H1 (cell line): ENCODE results near the gene DNM2. TPM values are rescaled to one million over a fixed set of nuclear protein-coding genes. Genes with fewer than 3 reads are reported as not detected.

Experiments
- CTCF ChIA-PET: fragments of 300-600 bp; sonication (Branson Sonifier 250); formaldehyde crosslinking; loops from one replicate; lab custom pipeline; 2021; ENCODE audit not compliant: partially characterized antibody; lab: Charles Lee
- POLR2A ChIA-PET: fragments of 300-600 bp; sonication (Branson Sonifier 250); formaldehyde crosslinking; loops from one replicate; lab custom pipeline; 2021; ENCODE audit warnings: inconsistent platforms; ENCODE audit not compliant: partially characterized antibody; lab: Charles Lee
- DNase-seq, 2 experiments: peaks; one replicate each; pipeline versions ENCODE4 v3.0.0 to v3.0.0-alpha.2; 2010 to 2022; ENCODE audit warnings: low spot score in 2 of 2, low read depth in 1 of 2, mixed read lengths in 1 of 2
- FAIRE-seq: peaks from 2 replicates; lab custom pipeline; 2011; peaks lifted over from hg19 to GRCh38; lab: Jason Lieb, UNC
- H2AFZ ChIP-seq: 2 replicates; pipeline ENCODE4 v1.8.1; 2012; ENCODE audit warnings: low read length, inconsistent platforms
- H2AK5ac ChIP-seq: 2 replicates; pipeline ENCODE4 v1.6.1; 2013; ENCODE audit warnings: low read depth, low read length
- H2BK120ac ChIP-seq: replicated peaks from 2 replicates; pipeline ENCODE3; 2013; ENCODE audit warnings: low read depth, low read length, inconsistent platforms
- H2BK12ac ChIP-seq: 2 replicates; pipeline ENCODE4 v1.6.1; 2013; ENCODE audit warnings: low read depth, low read length
- H2BK15ac ChIP-seq: 2 replicates; pipeline ENCODE4 v1.6.1; 2013; ENCODE audit warnings: low read length
- H2BK20ac ChIP-seq: 2 replicates; pipeline ENCODE4 v1.6.1; 2013; ENCODE audit warnings: low read length
- H2BK5ac ChIP-seq: 2 replicates; pipeline ENCODE4 v1.6.1; 2013; ENCODE audit warnings: low read depth, low read length
- H3K14ac ChIP-seq: 2 replicates; pipeline ENCODE4 v1.6.1; 2013; ENCODE audit warnings: inconsistent platforms; ENCODE audit not compliant: insufficient read length
- H3K18ac ChIP-seq: 2 replicates; pipeline ENCODE4 v1.6.1; 2013; ENCODE audit warnings: low read length; ENCODE audit errors: extremely low read depth
- H3K23ac ChIP-seq: 2 replicates; pipeline ENCODE4 v1.6.1; 2013; ENCODE audit warnings: inconsistent platforms; ENCODE audit not compliant: insufficient read length
- H3K23me2 ChIP-seq: 2 replicates; pipeline ENCODE4 v1.6.1; 2013; ENCODE audit warnings: low read depth, low read length
- H3K27ac ChIP-seq: 2 replicates; pipeline ENCODE4 v1.6.1; 2011; ENCODE audit warnings: low read depth, low read length, inconsistent platforms
- H3K27me3 ChIP-seq, 4 experiments: replicated peaks in 1 of 4; 1 replicate in 1 of 4; 2 replicates in 3 of 4; pipeline versions ENCODE4 v1.6.1 to v1.8.1; 2011 to 2013; ENCODE audit warnings: low read length in 3 of 4, mild to moderate bottlenecking in 3 of 4, inconsistent platforms in 2 of 4, mixed read lengths in 2 of 4, moderate library complexity in 1 of 4; ENCODE audit not compliant: control insufficient read depth in 3 of 4, insufficient read depth in 3 of 4; ENCODE audit errors: extremely low read depth in 1 of 4
- H3K36me3 ChIP-seq, 4 experiments: 2 replicates each; pipeline versions ENCODE4 v1.6.1 to v1.8.1; 2011 to 2013; ENCODE audit warnings: mild to moderate bottlenecking in 4 of 4, low read length in 3 of 4, moderate library complexity in 2 of 4, control low read depth in 1 of 4, inconsistent platforms in 1 of 4; ENCODE audit not compliant: insufficient read depth in 4 of 4, control insufficient read depth in 2 of 4
- H3K4ac ChIP-seq: replicated peaks from 2 replicates; pipeline ENCODE3; 2013; ENCODE audit warnings: low read length, low read depth, mixed read lengths, inconsistent platforms; ENCODE audit not compliant: insufficient read length
- H3K4me1 ChIP-seq, 4 experiments: replicated peaks in 1 of 4; 1 replicate in 1 of 4; 2 replicates in 3 of 4; pipeline versions ENCODE4 v1.6.1 to v1.8.1; 2011 to 2013; ENCODE audit warnings: low read length in 3 of 4, inconsistent platforms in 2 of 4, mixed read lengths in 1 of 4; ENCODE audit not compliant: insufficient read depth in 4 of 4, control insufficient read depth in 3 of 4
- H3K4me2 ChIP-seq, 2 experiments: 2 replicates each; pipeline versions ENCODE4 v1.6.1 to v1.8.1; 2011 to 2013; ENCODE audit warnings: low read depth in 2 of 2, low read length in 2 of 2, control low read depth in 1 of 2, inconsistent platforms in 1 of 2, mild to moderate bottlenecking in 1 of 2; ENCODE audit not compliant: insufficient read depth in 1 of 2
- H3K4me3 ChIP-seq, 4 experiments: fragments of 200-600, 300-600 bp in 1 of 4; sonication (generic), shearing (Covaris generic), sonication (Bioruptor Twin) in 1 of 4; 2 replicates each; pipeline versions ENCODE4 v1.5.1 to v1.8.1; 2011 to 2016; ENCODE audit warnings: low read length in 4 of 4, low read depth in 3 of 4, control low read depth in 2 of 4, inconsistent platforms in 2 of 4, mild to moderate bottlenecking in 2 of 4, mixed read lengths in 1 of 4, moderate library complexity in 1 of 4; ENCODE audit not compliant: insufficient read depth in 2 of 4; ENCODE audit errors: extremely low read depth in 1 of 4
- H3K56ac ChIP-seq: replicated peaks from 2 replicates; pipeline ENCODE3; 2013; ENCODE audit warnings: low read depth, mild to moderate bottlenecking, mixed read lengths, low read length, inconsistent platforms; ENCODE audit not compliant: insufficient read length
- H3K79me1 ChIP-seq: 2 replicates; pipeline ENCODE4 v1.6.1; 2013; ENCODE audit warnings: low read depth, low read length, control low read depth
- H3K79me2 ChIP-seq, 2 experiments: 2 replicates each; pipeline versions ENCODE4 v1.6.1 to v1.8.1; 2012 to 2013; ENCODE audit warnings: low read length in 2 of 2, mild to moderate bottlenecking in 2 of 2, inconsistent platforms in 1 of 2; ENCODE audit not compliant: insufficient read depth in 2 of 2, control insufficient read depth in 1 of 2
- H3K9ac ChIP-seq, 4 experiments: replicated peaks in 1 of 4; 1 replicate in 1 of 4; 2 replicates in 3 of 4; pipeline versions ENCODE4 v1.6.1 to v1.8.1; 2011 to 2013; ENCODE audit warnings: low read depth in 3 of 4, low read length in 3 of 4, control low read depth in 2 of 4, mild to moderate bottlenecking in 2 of 4, moderate library complexity in 2 of 4, inconsistent platforms in 1 of 4; ENCODE audit errors: extremely low read depth in 1 of 4
- H3K9me3 ChIP-seq, 2 experiments: 2 replicates each; pipeline versions ENCODE4 v1.6.1 to v1.8.1; 2012 to 2013; ENCODE audit warnings: mild to moderate bottlenecking in 2 of 2, moderate library complexity in 2 of 2, control low read depth in 1 of 2, inconsistent platforms in 1 of 2, low read depth in 1 of 2, low read length in 1 of 2, mixed read lengths in 1 of 2; ENCODE audit not compliant: insufficient read depth in 2 of 2
- H4K20me1 ChIP-seq, 2 experiments: replicated peaks in 1 of 2; 2 replicates each; pipeline versions ENCODE3 to v1.8.1; 2011 to 2013; ENCODE audit warnings: inconsistent platforms in 2 of 2, low read length in 2 of 2, mild to moderate bottlenecking in 1 of 2; ENCODE audit not compliant: insufficient read depth in 2 of 2, control insufficient read depth in 1 of 2
- H4K5ac ChIP-seq: 2 replicates; pipeline ENCODE4 v1.6.1; 2013; ENCODE audit warnings: low read length, low read depth, mixed read lengths, inconsistent platforms; ENCODE audit not compliant: insufficient read length
- H4K8ac ChIP-seq: 2 replicates; pipeline ENCODE4 v1.8.0; 2013; ENCODE audit warnings: mild to moderate bottlenecking, moderate library complexity, low read length, inconsistent platforms; ENCODE audit not compliant: insufficient read depth; ENCODE audit errors: extremely low read depth
- H4K91ac ChIP-seq: replicated peaks from 2 replicates; pipeline ENCODE3; 2013; ENCODE audit warnings: low read length, mixed read lengths, inconsistent platforms; ENCODE audit not compliant: insufficient read length
- EGR1 ChIP-seq: IDR thresholded peaks from 2 replicates; pipeline ENCODE4 v1.6.1; 2011; ENCODE audit warnings: low read depth, low read length, borderline replicate concordance
- FOSL1 ChIP-seq: IDR thresholded peaks from 2 replicates; pipeline ENCODE4 v1.6.1; 2011; ENCODE audit warnings: mild to moderate bottlenecking, low read depth, low read length, moderate library complexity; ENCODE audit not compliant: insufficient read depth
- JUND ChIP-seq: IDR thresholded peaks from 2 replicates; pipeline ENCODE4 v1.6.1; 2011; ENCODE audit warnings: mild to moderate bottlenecking, improper control_type of control experiment, low read length
- KDM1A ChIP-seq: fragments of 200-600, 300-600 bp; sonication (generic); IDR thresholded peaks from 2 replicates; pipeline ENCODE4 v1.7.1; 2016; ENCODE audit warnings: mild to moderate bottlenecking, low read length, borderline replicate concordance
- KDM5A ChIP-seq: fragments of 200-600 bp; IDR thresholded peaks from 2 replicates; pipeline ENCODE4 v1.7.1; 2012; ENCODE audit warnings: mild to moderate bottlenecking, low read length, inconsistent platforms, mixed read lengths
- NRF1 ChIP-seq: IDR thresholded peaks from 2 replicates; pipeline ENCODE4 v1.6.1; 2011; ENCODE audit warnings: mild to moderate bottlenecking, low read depth, low read length, improper control_type of control experiment
- PHF8 ChIP-seq: fragments of 200-600 bp; sonication (generic); conservative IDR thresholded peaks from 2 replicates; pipeline ENCODE4 v1.7.1; 2012; ENCODE audit warnings: low read depth, mild to moderate bottlenecking, inconsistent platforms, low read length, moderate library complexity
- POU5F1 ChIP-seq: IDR thresholded peaks from 2 replicates; pipeline ENCODE4 v1.6.1; 2011; ENCODE audit warnings: low read depth, mild to moderate bottlenecking, low read length, moderate library complexity
- SIX5 ChIP-seq: IDR thresholded peaks from 2 replicates; pipeline ENCODE4 v1.6.1; 2011; ENCODE audit warnings: mild to moderate bottlenecking, low read depth, low read length
- SRF ChIP-seq: IDR thresholded peaks from 2 replicates; pipeline ENCODE4 v1.6.1; 2011; ENCODE audit warnings: mild to moderate bottlenecking, low read depth, low read length, moderate library complexity
- TEAD4 ChIP-seq: IDR thresholded peaks from 2 replicates; pipeline ENCODE4 v1.6.1; 2012; ENCODE audit warnings: low read depth, low read length, inconsistent platforms, mixed read lengths
- WGBS, 2 experiments: shearing (Covaris generic) in 1 of 2; methylation state at CpG; one replicate each; pipeline versions ENCODE4 v1.1.6 to v1.1.7; 2013 to 2015; ENCODE audit warnings: low lambda C conversion rate in 2 of 2, mixed read lengths in 2 of 2, inconsistent platforms in 1 of 2, low coverage in 1 of 2, missing lambda C conversion rate in 1 of 2; ENCODE audit not compliant: insufficient replicate concordance in 2 of 2, insufficient coverage in 1 of 2, insufficient read length in 1 of 2; ENCODE audit errors: extremely low coverage in 1 of 2, missing lambda C conversion rate in 1 of 2; 5-methylcytosine and 5-hydroxymethylcytosine counted together
- polyA plus RNA-seq, 7 experiments: library from polyadenylated mRNA; depleted of rRNA in 3 of 7; stranded (reverse) in 5 of 7; unstranded in 2 of 7; fragments of >200 nt in 5 of 7; fragments of 200-250 nt in 2 of 7; gene quantifications; 1 replicate in 5 of 7; 2 replicates in 1 of 7; 4 replicates in 1 of 7; pipeline versions ENCODE4 v1.2.1 to v1.2.3, GENCODE V29; 2011 to 2013; ENCODE audit warnings: missing spikeins in 2 of 7, mixed read lengths in 2 of 7
- total RNA-seq: library from RNA; stranded (reverse); fragmentation: NEBNext Ultra II Directional; extraction: Animal tissue kit (Norgen Biotek cat#: 25700); gene quantifications from 2 replicates; pipeline ENCODE4 v1.2.1, GENCODE V29; 2021
- TF ChIP-seq, protein P1 (sequence below): IDR thresholded peaks from 2 replicates; pipeline ENCODE4 v1.6.1; 2012; ENCODE audit warnings: inconsistent platforms
- TF ChIP-seq, protein P2 (sequence below): IDR thresholded peaks from 2 replicates; pipeline ENCODE4 v1.6.1; 2011; ENCODE audit warnings: low read length, improper control_type of control experiment

The DNM2 gene
- total and polyA plus RNA-seq, 2 of the 8 experiments (the other 6 are each of a cell fraction or from before 2014, with no cell fraction given): 61.9 to 120 TPM

DNA sequence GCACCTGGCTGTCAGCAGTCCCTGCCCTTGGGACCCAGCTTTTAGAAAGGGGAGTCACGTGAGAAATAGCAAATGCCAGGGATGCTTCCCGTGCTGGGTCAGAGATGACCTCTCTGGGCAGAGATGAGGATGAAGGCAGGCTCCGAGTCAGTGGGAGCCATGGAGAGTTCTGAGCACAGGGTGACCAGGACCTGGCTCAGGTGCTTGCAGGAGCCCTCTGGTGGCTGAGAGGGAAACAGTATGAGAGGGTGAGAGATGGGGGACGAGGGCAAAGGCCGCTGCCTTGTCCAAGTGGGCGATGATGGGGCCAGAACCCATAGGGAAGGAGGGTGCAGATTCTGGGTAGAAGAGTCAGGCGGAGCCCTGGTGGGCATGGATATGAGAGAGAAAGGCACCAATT, 102.3 kb downstream of the DNM2 start:
- Histone ChIP-seq H3K27ac (no peak overlapping the region), H3K9ac (no peak overlapping the region), H3K79me1 (no peaks in the 10 kb centered on the region), H3K9me3 (no peaks in the 10 kb centered on the region), H2BK12ac (no peak overlapping the region), H3K36me3 (peaks cover 14 to 23% (median 21%) of the 10 kb centered on the region in 4 experiments; a peak in 5 of 8 replicates), H2BK5ac (no peak overlapping the region; the same call in 1 of the 2 replicates), H4K91ac (no peak overlapping the region), H2AK5ac (no peak overlapping the region), H2BK15ac (no peak overlapping the region), H2BK120ac (no peak overlapping the region), H3K18ac (no peak overlapping the region), H3K4me2 (no peak overlapping the region), H3K56ac (no peak overlapping the region), H4K20me1 (peaks cover 1 to 10% of the 10 kb centered on the region in 2 experiments), H3K4me3 (no peak overlapping the region), H4K8ac (peak overlapping the region; percentile 41; the same call in 1 of the 2 replicates), H3K14ac (no peak overlapping the region), H4K5ac (no peak overlapping the region), H3K4ac (no peak overlapping the region), H3K27me3 (no peaks in the 10 kb centered on the region), H3K79me2 (no peaks in the 10 kb centered on the region), H3K23ac (no peak overlapping the region), H2AFZ (no peak overlapping the region), H3K23me2 (no peaks in the 10 kb centered on the region), H2BK20ac (no peak overlapping the region), H3K4me1 (no peaks in the 10 kb centered on the region; a peak in 1 of 7 replicates)
- no peak for FAIRE-seq
- CTCF ChIA-PET: interaction anchor here (0.8 to 3.0 kb wide), 19 partner anchors 9 to 404 kb away, joined by 3 to 14 read pairs (median 4); no protein-coding TSS in a partner anchor
- POLR2A ChIA-PET: interaction anchor here (0.9 to 1.5 kb wide), 3 partner anchors 16 to 270 kb away, joined by 3 to 6 read pairs (median 4); partner anchors contain the start of gene TMED1
- 93% methylated on average over 7 of the region's 7 CpGs; no CpG with 5 or more reads in 1 of the 2 experiments for whole genome bisulfite sequencing, 2 experiments
- DNase-seq: no peak
- no peak for TF ChIP-seq FOSL1
- TF ChIP-seq SIX5: no peak
- no peak for TF ChIP-seq EGR1
- TF ChIP-seq POU5F1: no peak
- no peak for TF ChIP-seq NRF1
- no peak for TF ChIP-seq TEAD4
- no peak for TF ChIP-seq PHF8
- no peak for TF ChIP-seq KDM5A
- peak; percentile 62; the same call in 1 of the 2 replicates for TF ChIP-seq KDM1A
- TF ChIP-seq SRF: no peak
- TF ChIP-seq, protein P1, sequence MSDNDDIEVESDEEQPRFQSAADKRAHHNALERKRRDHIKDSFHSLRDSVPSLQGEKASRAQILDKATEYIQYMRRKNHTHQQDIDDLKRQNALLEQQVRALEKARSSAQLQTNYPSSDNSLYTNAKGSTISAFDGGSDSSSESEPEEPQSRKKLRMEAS: no peak
- TF ChIP-seq, protein P2, sequence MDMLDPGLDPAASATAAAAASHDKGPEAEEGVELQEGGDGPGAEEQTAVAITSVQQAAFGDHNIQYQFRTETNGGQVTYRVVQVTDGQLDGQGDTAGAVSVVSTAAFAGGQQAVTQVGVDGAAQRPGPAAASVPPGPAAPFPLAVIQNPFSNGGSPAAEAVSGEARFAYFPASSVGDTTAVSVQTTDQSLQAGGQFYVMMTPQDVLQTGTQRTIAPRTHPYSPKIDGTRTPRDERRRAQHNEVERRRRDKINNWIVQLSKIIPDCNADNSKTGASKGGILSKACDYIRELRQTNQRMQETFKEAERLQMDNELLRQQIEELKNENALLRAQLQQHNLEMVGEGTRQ: no peak
- TF ChIP-seq JUND: no peak
